Measurements from ENCODE around the gene LINGO1. TPM values are rescaled to one million over a fixed set of nuclear protein-coding genes. Genes with fewer than 3 reads are reported as not detected.

The LINGO1 gene
- total and polyA plus RNA-seq, 2 of the 8 experiments (the other 6 are each of a cell fraction or from before 2014, with no cell fraction given): 57.1 to 114 TPM

DNA sequence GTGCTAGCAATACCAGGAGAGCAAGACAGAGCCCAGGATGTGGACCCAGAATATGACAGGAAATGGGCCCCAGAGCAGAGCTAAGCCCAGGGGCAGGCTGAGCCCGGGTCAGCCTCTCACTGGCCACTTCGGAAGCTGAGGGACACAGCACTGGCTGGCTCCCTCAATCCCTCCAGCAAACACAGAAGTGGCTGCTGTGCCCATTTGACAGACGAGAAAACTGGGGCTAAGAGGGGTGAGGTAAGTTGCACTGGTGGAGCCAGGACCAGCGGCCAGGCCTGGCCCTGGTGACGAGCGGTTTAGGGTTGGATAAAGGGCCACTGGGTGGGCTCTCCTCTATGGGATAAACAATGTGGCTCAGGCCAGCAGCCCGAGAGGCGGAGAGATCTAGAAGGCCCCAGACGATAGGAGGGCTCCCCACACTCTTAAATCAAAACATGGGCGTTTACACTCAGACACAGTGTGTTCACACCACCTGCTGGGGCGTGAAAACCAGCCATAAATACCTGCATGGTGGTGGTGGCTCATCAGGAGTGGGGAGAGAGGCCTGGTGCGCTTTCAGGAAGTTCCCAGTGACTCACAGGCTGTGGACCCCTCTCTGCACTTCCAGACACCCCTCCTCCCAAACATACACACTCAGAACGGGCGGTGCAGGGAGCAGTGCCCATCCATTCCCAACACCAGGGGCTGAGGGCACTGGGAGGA is 12.0 kb upstream of the LINGO1 start:
- no peak for TF ChIP-seq YY1 (IDR thresholded peaks at IDR 0.05; ENCODE audit: low read depth, low read length)
- H3K79me2 ChIP-seq (ENCODE audit: control insufficient read depth in 1 of 2, insufficient read depth in 2 of 2, low read length in 2 of 2): no peaks in the 10 kb centered on the region
- peak overlapping the region; percentile 72; the same call in 1 of the 2 replicates for H2BK15ac ChIP-seq (ENCODE audit: low read length)
- ChIA-PET POLR2A (ENCODE audit: partially characterized antibody) (interaction anchor here (0.9 to 2.1 kb wide), 4 partner anchors 8 to 27 kb away, joined by 3 to 9 read pairs (median 6); no protein-coding TSS in a partner anchor), CTCF (ENCODE audit: partially characterized antibody) (interaction anchor here (0.8 to 18.0 kb wide), 18 partner anchors 8 to 231 kb away, joined by 3 to 361 read pairs (median 4); partner anchors contain the start of gene LINGO1)
- H3K9me3 ChIP-seq (ENCODE audit: insufficient read depth in 2 of 2, low read depth in 1 of 2, low read length in 1 of 2): no peaks in the 10 kb centered on the region
- H3K23ac ChIP-seq (ENCODE audit: insufficient read length): no peak overlapping the region
- FAIRE-seq (no peak), DNase-seq (ENCODE audit: low read depth in 1 of 2, low spot score in 2 of 2) (no peak)
- no peak overlapping the region for H3K4me3 ChIP-seq (ENCODE audit: extremely low read depth in 1 of 4, insufficient read depth in 2 of 4, low read depth in 3 of 4, low read length in 4 of 4)
- H3K23me2 ChIP-seq (ENCODE audit: low read depth, low read length): no peaks in the 10 kb centered on the region
- H3K27ac ChIP-seq (ENCODE audit: low read depth, low read length): no peak overlapping the region
- no peak overlapping the region for H4K91ac ChIP-seq (replicated peaks; ENCODE audit: insufficient read length, low read length)
- no peaks in the 10 kb centered on the region for H3K79me1 ChIP-seq (ENCODE audit: low read depth, low read length)
- no peak overlapping the region for H2AFZ ChIP-seq (ENCODE audit: low read length)
- H3K18ac ChIP-seq (ENCODE audit: extremely low read depth, low read length): no peak overlapping the region
- H4K5ac ChIP-seq (ENCODE audit: insufficient read length, low read depth, low read length): no peak overlapping the region
- no peak overlapping the region for H3K9ac ChIP-seq (replicated peaks in 1 of 4; ENCODE audit: extremely low read depth in 1 of 4, low read depth in 3 of 4, low read length in 3 of 4)
- no peak overlapping the region for H4K8ac ChIP-seq (ENCODE audit: extremely low read depth, insufficient read depth, low read length)
- no peak overlapping the region for H2BK120ac ChIP-seq (replicated peaks; ENCODE audit: low read depth, low read length)
- 90% methylated on average over 13 of the region's 14 CpGs; no CpG with 5 or more reads in 1 of the 2 experiments for WGBS, 2 experiments (ENCODE audit: extremely low coverage in 1 of 2, insufficient coverage in 1 of 2, insufficient read length in 1 of 2, insufficient replicate concordance in 2 of 2, low coverage in 1 of 2, low lambda C conversion rate in 2 of 2, missing lambda C conversion rate in 1 of 2)
- H2BK5ac ChIP-seq (ENCODE audit: low read depth, low read length): no peak overlapping the region; the same call in 1 of the 2 replicates
- H3K14ac ChIP-seq (ENCODE audit: insufficient read length): no peak overlapping the region
- H3K4me1 ChIP-seq (replicated peaks in 1 of 4; ENCODE audit: control insufficient read depth in 3 of 4, insufficient read depth in 4 of 4, low read length in 3 of 4): peaks cover 0 to 5% (median 3%) of the 10 kb centered on the region in 4 experiments; a peak in 4 of 7 replicates
- H3K4ac ChIP-seq (replicated peaks; ENCODE audit: insufficient read length, low read depth, low read length): no peak overlapping the region
- H2BK20ac ChIP-seq (ENCODE audit: low read length): no peak overlapping the region
- H3K36me3 ChIP-seq (ENCODE audit: control insufficient read depth in 2 of 4, insufficient read depth in 4 of 4, low read length in 3 of 4): no peaks in the 10 kb centered on the region
- peak overlapping the region; percentile 27; the same call in 1 of the 2 replicates for H2BK12ac ChIP-seq (ENCODE audit: low read depth, low read length)
- H2AK5ac ChIP-seq (ENCODE audit: low read depth, low read length): no peak overlapping the region
- H4K20me1 ChIP-seq (replicated peaks in 1 of 2; ENCODE audit: control insufficient read depth in 1 of 2, insufficient read depth in 2 of 2, low read length in 2 of 2): no peaks in the 10 kb centered on the region
- no peak overlapping the region for H3K4me2 ChIP-seq (ENCODE audit: insufficient read depth in 1 of 2, low read depth in 2 of 2, low read length in 2 of 2)
- H3K56ac ChIP-seq (replicated peaks; ENCODE audit: insufficient read length, low read depth, low read length): no peak overlapping the region
- no peaks in the 10 kb centered on the region; a peak in 1 of 7 replicates for H3K27me3 ChIP-seq (replicated peaks in 1 of 4; ENCODE audit: control insufficient read depth in 3 of 4, extremely low read depth in 1 of 4, insufficient read depth in 3 of 4, low read length in 3 of 4)

Data from H1 (cell line).